GM12878 (cell line): ENCODE measurements around the gene TMEM256.

Source experiments
- BMI1 ChIP-seq: fragments of 450-650 bp; IDR thresholded peaks from 2 replicates; pipeline ENCODE4 v1.6.1; 2016; ENCODE audit warnings: mild to moderate bottlenecking, moderate library complexity, borderline replicate concordance
- CEBPB ChIP-seq, 2 experiments: fragments of 150-350 bp in 1 of 2; IDR thresholded peaks; 2 replicates each; pipeline ENCODE4 v1.6.1; 2012 to 2014; ENCODE audit warnings: low read depth in 2 of 2, low read length in 2 of 2, borderline replicate concordance in 1 of 2, inconsistent platforms in 1 of 2
- CTCF ChIP-seq, 3 experiments: IDR thresholded peaks in 2 of 3; conservative IDR thresholded peaks in 1 of 3; 2 replicates each; pipeline ENCODE4 v1.5.1; 2011; ENCODE audit warnings: low read depth in 3 of 3, low read length in 3 of 3, mild to moderate bottlenecking in 3 of 3, control low read depth in 2 of 3, moderate library complexity in 2 of 3, inconsistent platforms in 1 of 3, mixed read lengths in 1 of 3; ENCODE audit not compliant: control insufficient read depth in 2 of 3, insufficient read depth in 1 of 3; ENCODE audit errors: extremely low read depth in 1 of 3
- ESRRA ChIP-seq: IDR thresholded peaks from 2 replicates; pipeline ENCODE4 v1.6.1; 2012; ENCODE audit warnings: mild to moderate bottlenecking, low read length, improper control_type of control experiment
- HDGF ChIP-seq: fragments of 450-650 bp; IDR thresholded peaks from 2 replicates; pipeline ENCODE4 v1.6.1; 2016; ENCODE audit warnings: antibody characterized with exemption
- ZSCAN29 ChIP-seq: fragments of 450-650 bp; IDR thresholded peaks from 2 replicates; pipeline ENCODE4 v1.6.1; 2017; ENCODE audit warnings: mild to moderate bottlenecking, moderate library complexity
- TF ChIP-seq, protein P1 (sequence below): fragments of 450-650 bp; IDR thresholded peaks from 2 replicates; pipeline ENCODE4 v1.6.1; 2017; ENCODE audit warnings: mild to moderate bottlenecking, moderate library complexity

DNA sequence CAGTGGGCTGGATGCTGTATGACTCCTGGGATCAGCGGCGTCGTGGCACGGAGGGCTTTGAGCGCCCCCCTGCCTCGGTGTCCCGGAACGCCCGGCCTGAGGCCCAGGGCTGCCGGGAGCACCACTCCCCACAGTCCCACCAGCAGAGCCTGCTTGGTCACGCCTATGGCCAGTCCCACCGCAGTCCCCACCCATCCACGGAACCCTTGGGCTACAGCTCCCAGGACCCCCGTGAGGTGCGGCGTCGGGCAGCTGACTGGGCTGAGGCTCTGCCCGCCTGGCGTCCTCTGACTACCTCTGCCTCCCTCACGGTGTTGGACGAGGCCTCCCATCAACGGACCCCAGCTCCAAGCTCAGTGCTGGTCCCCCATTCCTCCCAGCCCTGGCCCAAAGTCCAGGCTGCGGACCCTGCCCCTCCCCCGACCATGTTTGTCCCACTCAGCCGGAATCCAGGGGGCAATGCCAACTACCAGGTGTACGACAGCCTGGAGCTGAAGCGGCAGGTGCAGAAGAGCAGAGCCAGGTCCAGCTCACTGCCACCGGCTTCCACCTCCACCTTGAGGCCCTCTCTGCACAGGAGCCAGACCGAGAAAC is 23.1 kb upstream of the TMEM256 start:
- TF ChIP-seq CEBPB (IDR thresholded peaks at IDR 0.05; ENCODE audit: borderline replicate concordance in 1 of 2, low read depth in 2 of 2, low read length in 2 of 2) (no peak), CTCF (IDR thresholded peaks at IDR 0.05 in 2 of 3, conservative IDR thresholded peaks at IDR 0.05 in 1 of 3; ENCODE audit: control insufficient read depth in 2 of 3, extremely low read depth in 1 of 3, insufficient read depth in 1 of 3, low read depth in 3 of 3, low read length in 3 of 3) (no peak), BMI1 (no peak), ESRRA (no peak), ZSCAN29 (no peak), HDGF (no peak)
- TF ChIP-seq, protein P1, sequence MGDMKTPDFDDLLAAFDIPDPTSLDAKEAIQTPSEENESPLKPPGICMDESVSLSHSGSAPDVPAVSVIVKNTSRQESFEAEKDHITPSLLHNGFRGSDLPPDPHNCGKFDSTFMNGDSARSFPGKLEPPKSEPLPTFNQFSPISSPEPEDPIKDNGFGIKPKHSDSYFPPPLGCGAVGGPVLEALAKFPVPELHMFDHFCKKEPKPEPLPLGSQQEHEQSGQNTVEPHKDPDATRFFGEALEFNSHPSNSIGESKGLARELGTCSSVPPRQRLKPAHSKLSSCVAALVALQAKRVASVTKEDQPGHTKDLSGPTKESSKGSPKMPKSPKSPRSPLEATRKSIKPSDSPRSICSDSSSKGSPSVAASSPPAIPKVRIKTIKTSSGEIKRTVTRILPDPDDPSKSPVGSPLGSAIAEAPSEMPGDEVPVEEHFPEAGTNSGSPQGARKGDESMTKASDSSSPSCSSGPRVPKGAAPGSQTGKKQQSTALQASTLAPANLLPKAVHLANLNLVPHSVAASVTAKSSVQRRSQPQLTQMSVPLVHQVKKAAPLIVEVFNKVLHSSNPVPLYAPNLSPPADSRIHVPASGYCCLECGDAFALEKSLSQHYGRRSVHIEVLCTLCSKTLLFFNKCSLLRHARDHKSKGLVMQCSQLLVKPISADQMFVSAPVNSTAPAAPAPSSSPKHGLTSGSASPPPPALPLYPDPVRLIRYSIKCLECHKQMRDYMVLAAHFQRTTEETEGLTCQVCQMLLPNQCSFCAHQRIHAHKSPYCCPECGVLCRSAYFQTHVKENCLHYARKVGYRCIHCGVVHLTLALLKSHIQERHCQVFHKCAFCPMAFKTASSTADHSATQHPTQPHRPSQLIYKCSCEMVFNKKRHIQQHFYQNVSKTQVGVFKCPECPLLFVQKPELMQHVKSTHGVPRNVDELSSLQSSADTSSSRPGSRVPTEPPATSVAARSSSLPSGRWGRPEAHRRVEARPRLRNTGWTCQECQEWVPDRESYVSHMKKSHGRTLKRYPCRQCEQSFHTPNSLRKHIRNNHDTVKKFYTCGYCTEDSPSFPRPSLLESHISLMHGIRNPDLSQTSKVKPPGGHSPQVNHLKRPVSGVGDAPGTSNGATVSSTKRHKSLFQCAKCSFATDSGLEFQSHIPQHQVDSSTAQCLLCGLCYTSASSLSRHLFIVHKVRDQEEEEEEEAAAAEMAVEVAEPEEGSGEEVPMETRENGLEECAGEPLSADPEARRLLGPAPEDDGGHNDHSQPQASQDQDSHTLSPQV, result no peak
